ENCODE results near the gene SDHA.

DNA sequence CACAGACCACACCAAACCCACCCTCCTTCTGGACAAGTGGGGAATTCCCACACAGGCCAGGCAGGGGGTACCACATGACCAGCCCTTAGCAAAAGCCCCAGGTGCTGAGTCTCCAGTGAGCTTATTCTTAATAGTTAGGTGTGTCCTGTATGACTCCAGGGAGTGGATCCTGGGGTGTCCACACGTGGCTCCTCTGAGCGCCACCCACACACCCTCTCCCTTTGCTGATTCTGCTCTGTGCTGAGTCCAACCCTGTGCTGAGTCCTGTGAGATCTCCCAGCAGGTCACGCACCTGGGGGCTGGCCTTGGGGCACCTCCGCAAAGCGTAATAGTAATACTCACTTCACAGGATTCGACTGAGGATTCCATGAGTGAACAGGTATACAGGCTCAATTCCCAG lies 14.1 kb upstream of the SDHA start:
- TF ChIP-seq RAD21 (IDR thresholded peaks at IDR 0.05 in 1 of 2, conservative IDR thresholded peaks at IDR 0.05 in 1 of 2; ENCODE audit: low read depth in 2 of 2, low read length in 2 of 2) (no peak), EP300 (IDR thresholded peaks at IDR 0.05; ENCODE audit: borderline replicate concordance in 1 of 2, low read depth in 2 of 2, low read length in 2 of 2) (no peak), ZNF274 (IDR thresholded peaks at IDR 0.05; ENCODE audit: borderline replicate concordance, extremely low read depth, low read length) (no peak), CEBPB (IDR thresholded peaks at IDR 0.05; ENCODE audit: low read depth, low read length) (no peak), CTCF (IDR thresholded peaks at IDR 0.05; ENCODE audit: control extremely low read depth in 1 of 3, insufficient read depth in 1 of 3, low read depth in 1 of 3, low read length in 3 of 3) (no peak), JUND (IDR thresholded peaks at IDR 0.05; ENCODE audit: low read length) (no peak)
